NCI-H128 (cell line): ENCODE measurements around the gene TREML1.
"Not testable (repeated sequence)": the region's sequence is repeated elsewhere in the genome, so short reads cannot be mapped to it uniquely, and the experiment has no call there.

Experiments
- DNase-seq: peaks from one replicate; lab custom pipeline; 2025; ENCODE audit not compliant: unreplicated experiment; lab: John Stamatoyannopoulos, UW

The TREML1 gene

DNA sequence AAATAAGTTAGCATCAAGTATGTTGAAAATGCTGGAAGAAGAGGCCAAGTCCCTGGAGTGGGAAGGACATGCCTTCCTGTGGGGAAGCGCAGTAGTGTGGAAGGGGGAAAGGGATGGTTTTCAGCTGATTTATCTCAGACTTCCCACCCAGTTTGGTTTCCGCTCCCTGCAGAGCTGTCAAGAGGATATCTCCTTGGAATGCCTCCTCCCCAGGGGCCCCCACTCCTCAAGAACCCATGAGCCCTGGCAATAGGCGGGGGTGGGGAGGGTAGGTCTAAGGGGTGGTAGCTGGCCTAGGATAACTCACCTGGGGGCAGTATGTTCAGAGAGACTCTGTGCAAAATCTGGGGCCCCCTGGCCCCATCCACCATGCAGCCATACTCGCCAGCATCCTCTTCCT lies 696 bp downstream of the TREML1 start:
- DNase-seq, result no peak

DNA sequence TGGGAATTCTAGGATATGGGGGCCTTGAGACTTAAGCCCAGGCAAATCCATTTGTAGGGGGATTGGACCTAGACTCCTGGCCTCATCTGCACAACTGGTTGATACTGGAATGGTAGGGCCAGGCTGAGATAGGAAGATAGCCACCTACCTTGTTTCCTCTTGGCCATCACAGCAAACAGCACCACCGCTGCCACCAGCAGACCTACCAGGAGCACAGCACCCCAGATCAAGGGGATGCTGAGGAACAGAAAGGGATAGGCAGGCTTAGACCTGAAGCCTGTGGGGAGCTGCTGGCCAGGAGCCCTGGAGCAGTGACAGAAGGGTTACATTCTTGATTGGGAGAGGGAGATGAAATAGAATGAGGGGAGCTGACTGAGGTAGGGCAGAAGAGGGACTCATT lies 3.5 kb downstream of the TREML1 start:
- no peak for DNase-seq

DNA sequence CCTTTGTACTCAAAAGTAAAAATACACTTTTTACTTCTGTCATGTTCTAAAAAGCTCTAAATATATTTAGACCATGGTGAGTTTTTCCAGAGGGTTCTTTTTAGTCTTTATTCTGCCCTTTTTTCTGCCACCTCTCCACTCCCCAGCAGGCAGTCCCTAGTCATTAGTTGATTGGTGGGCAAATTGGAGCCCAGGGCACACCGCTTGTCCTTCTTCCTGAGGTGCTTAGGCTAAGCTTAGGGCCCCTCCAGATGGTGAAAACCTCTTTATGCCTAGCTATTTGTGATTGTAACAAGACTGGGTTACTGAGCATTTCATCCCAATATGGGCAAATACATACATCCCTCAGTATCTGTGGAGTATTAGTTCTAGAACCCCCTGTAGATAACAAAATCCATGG lies 6.2 kb downstream of the TREML1 start:
- no peak for DNase-seq

DNA sequence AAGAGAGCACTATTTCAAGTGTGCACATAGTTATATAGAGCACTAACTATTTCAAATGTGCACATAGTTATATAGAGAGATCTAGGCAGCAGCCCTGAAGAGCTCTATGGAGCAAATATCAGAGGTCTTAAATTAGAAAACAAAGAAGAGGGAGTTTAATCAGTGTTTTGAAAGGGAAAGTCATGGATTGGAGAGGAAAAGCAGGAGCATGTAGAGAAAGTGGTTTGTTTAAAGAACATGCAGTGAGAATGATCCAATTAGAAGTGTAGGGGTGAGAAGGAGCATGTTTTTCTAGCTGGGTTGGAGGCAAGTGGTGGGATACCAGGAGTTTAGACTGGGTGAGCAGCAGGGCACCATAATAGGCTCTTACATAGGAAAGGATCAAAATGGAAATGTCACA lies 17.2 kb downstream of the TREML1 start:
- DNase-seq, result no peak

DNA sequence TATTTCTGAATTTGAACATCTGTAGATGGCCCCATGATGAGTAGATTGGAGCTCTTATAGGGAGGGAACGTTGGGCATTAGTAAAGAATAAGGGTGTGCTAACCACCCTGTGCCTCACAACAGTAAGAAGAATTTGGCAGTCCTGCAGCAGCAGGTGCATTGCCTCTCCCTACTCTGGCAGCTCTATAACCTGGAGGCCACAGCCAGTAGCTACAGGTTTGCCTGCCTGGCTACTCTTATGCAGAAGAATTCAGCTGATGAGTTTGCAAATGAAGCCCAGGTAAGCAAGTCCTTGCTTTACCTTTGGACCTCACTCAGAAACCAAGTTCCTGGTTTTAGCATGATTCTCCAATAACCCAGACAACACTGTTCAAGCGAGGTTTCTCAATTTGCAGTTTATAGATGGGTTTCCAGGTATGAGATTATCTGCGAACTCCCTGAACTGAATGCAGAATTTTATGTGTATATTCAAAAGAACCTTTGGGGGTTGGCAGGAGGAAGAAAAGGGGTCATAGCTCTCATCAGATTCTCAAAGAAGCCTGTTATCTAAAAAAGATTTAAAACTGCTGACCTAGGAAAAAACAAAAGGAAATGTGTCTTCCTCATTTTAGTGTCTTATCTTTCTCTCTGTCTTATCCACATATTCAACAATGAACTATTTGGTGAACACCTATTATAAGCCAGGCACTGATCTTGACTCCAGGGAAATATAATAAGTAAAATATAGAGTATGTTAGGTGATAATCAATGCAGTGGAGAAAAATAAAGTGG lies 18.9 kb downstream of the TREML1 start:
- no peak for DNase-seq

DNA sequence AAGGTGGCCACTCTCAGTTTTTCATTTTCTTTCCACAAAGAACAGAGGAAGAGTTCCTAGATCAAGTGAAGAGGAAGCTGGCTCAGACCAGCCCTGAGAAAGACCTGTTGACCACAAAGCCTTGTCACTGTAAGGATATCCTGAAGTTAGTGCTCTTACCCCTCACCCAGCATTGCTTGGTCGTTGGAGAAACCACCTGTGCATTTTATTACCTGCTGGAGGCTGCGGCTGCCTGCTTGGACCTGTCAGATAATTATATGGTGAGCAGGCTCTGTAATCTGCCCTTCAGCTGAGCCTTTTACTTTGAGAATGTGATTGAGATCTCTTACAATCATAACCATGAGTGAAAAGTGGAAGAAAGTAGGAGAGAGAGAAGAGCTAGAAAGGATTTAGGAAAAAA lies 21.9 kb downstream of the TREML1 start:
- DNase-seq, result no peak

DNA sequence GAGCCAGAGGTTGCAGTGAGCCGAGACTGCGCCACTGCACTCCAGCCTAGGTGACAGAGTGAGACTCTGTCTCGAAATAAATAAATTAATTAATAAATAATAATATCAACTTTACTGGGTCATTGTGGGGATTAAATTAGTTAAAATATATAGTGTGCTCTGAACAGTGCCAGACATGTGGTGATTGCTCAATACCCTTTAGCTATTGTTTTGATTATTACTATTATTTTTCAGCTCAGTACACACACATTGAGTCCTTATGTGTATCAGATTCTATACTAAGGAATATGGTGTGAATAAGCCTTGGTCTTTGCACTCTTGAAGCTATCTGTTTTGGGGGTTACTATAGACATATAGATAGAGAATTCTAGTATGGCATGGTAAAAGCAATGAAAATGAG lies 28.9 kb downstream of the TREML1 start:
- DNase-seq, result no peak

DNA sequence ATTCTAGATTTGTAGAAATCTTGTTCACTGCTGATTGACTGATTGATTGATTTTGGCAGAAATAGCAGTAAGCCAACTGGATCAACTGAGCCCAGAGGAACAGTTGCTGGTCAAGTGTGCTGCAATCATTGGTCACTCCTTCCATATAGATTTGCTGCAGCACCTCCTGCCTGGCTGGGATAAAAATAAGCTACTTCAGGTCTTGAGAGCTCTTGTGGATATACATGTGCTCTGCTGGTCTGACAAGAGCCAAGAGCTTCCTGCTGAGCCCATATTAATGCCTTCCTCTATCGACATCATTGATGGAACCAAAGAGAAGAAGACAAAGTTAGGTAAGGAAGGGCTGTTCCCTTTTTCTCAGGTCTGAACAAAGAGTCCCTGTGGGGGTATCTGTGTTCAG lies 31.2 kb downstream of the TREML1 start:
- DNase-seq, result no peak

DNA sequence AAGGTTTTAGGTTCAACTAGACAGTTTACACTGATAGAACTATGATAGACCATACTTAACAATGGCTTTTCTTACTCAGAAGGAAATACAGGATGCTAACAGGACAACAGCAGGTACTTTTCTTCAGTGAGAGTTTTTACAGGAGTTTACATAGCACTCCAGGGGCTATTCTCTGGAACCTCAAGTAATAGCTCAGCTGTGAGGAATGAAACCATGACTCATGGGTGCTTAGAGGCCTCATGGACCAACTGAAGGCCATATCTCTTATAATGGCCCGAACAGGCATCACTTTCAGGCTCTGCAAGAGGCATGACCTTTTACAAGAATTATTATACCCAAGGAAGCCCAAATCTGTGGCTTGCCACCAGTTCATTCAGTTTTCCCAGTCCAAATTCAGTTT lies 31.8 kb downstream of the TREML1 start:
- no peak for DNase-seq

DNA sequence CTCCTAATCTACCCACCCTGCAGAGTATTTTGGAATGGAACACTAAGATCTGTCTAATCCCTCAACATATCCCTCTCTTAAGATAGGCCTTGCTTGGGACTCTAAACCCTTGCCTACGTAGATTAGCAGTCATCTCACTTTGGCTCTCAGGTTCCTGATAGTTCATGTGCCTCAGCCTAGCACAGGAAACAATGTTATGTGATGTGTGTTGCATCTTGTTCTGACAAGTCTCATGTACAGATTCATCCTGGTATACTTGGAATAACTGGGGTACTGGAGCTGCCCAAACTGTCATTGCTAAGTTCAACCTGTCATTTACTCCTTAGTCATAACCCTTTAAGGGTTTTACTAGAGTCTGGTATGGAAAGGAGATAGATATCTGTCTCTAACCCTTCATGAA lies 34.1 kb downstream of the TREML1 start:
- DNase-seq, result no peak

DNA sequence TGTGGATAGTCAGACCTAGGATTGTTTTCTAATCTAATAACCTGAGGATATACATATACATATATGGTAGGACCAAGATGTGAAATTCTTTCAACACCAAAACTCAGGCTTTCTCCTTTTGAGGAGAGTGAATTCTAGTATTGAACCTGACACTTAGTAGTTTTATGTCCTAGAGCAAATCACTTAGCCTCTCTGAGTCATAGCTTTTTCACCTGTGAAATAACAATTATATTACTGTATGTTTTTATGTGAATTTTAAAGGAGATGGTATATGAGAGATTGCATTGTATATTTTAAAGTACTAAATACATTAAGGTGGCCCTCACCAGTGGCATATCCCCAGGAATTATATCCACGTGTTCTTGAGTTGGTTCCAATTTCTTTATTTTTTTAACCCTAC lies 34.6 kb downstream of the TREML1 start:
- no peak for DNase-seq

DNA sequence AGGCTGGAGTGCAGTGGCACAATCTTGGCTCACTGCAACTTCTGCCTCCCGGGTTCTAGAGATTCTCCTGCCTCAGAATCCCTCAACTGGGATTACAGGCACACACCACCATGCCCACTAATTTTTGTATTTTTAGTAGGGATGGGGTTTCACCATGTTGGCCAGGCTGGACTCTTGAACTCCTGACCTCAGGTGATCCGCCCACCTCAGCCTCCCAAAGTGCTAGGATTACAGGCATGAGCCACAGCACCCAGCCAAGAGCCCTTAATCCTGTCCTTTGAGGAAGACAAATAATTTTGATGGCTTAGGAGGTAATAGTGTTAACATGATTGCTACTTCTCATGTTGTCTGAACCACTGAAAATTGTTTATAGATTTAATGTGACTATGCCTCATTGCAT lies 39.1 kb downstream of the TREML1 start:
- not testable (repeated sequence) for DNase-seq

DNA sequence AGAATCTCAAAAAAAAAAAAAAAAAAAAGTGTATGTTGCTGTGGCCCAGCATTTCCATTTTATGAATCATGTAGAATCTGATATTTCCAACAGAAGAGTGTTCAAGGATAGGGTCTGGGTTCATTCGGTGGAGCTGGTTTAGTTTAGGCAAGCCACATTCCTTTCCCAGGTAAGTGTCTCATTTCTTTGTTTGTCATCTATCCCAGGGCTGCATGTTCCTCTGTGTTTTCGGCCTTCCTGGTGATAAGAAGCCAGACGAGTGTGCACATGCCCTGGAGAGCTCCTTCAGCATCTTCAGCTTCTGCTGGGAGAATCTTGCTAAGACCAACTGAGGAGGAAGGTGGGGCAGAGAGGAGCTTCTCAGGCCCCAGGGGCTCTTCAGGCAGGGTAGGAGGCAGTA lies 43.1 kb downstream of the TREML1 start:
- DNase-seq, result no peak

DNA sequence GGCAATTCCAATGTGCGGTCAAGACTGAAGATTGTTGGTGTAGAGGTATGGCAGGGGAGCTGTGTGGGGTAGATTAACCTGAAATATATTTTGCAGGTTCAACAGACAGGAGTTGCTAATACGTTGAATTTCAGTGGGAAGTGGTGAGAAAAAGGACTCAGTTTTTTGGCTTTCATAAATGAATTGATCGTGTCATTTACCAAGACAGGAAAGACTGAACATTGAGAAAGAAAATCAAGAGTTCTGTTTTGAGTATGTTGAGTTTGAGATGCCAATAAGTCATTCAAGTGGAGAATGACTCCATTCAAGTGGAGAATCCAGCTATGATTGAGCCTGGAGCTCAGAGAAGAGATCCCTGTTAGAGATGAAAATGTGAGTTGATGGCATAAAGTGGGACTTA lies 50.3 kb downstream of the TREML1 start:
- DNase-seq, result no peak

DNA sequence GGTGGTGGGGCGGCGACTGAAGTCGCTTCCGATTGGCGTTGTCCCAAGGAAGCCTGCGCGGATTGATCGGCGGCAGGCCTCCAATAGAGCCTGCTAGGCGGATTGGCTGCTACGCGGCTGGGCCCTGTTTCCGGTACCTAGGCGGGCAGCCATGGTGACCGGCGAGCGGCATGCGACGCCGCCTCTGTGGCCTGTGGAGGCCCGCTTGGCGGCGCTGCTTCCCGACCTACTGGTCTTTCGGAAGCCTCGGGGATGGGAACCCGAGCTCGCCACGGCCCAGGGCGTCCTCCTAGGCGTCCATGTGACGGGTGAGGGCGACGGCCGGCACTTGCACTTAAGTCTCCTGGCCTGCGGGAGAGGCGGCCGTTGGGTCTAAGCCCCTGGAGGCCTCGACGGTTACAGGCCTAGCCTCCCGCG lies 53.3 kb downstream of the TREML1 start:
- DNase-seq, result no peak
